Stimulated activated CD4-positive, alpha-beta T cell treated with anti-CD3 and anti-CD28 coated beads, Interleukin-12 subunit alpha, Interleukin-12 subunit beta, amount 100 ng/mL, for 4 hours (primary cell): ENCODE measurements around the gene EIF4G3.
"Not testable (repeated sequence)": the region's sequence is repeated elsewhere in the genome, so short reads cannot be mapped to it uniquely, and the experiment has no call there.

Source experiments
- DNase-seq: peaks from one replicate; pipeline ENCODE4 v3.0.0-alpha.2; 2020

The EIF4G3 gene

GRCh38 chr1:20931930-20932436, 244.7 kb downstream of the EIF4G3 start:
- DNase-seq: no peak

DNA sequence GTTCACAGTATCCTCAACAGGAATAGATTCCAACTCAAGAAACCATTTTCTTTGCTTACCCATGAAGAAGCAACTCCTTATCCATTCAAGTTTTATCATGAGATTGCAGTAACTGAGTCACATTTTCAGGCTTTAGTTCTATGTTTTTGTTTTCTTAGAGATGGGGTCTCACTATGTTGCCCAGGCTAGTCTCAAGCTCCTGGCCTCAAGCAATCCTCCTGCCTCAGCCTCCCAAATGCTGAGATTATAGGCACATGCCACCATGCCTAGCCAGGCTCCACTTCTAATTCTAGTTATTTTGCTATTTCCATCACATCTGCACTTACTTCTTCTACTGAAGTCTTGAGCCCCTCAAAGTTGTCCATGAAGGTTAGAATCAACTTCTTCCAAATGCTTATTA, 246.3 kb downstream of the EIF4G3 start:
- no peak for DNase-seq

DNA sequence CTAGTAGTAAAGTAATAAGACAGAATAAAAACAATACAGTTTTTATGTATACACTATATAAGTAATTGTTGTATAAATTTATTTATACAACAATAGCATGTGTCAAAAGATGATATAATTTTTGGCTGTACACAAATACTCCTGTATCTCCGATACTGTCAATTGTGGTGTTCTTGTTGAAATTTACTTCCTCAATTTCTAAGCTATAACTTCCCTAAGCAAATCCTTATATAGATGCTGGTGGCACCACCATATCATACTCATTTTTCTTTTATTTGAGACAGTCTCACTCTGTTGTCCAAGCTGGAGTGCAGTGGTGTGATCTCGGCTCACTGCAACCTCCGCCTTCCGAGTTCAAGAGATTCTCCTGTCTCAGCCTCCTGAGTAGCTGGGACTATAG, 248.6 kb downstream of the EIF4G3 start:
- DNase-seq: no peak

GRCh38 chr1:20921285-20921684, 255.4 kb downstream of the EIF4G3 start:
- DNase-seq: no peak

DNA sequence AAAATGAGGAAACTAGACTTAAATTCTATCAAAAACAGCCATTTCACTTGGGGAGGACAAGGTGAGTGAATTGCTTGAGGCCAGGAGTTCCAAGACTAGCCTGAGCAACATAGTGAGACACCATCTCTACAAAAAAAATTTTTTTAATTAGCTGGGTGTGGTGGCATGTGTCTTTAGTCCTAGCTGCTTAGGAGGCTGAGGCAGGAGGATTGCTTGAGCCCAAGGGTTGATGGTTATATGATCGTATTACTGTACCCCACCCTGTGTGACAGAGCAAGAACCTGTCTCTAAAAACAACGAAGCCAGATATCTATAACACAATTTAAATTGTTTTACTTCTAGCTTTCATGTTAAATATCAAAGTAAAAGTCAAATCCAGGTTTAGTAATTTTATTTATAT, 263.5 kb downstream of the EIF4G3 start:
- DNase-seq: no peak

DNA sequence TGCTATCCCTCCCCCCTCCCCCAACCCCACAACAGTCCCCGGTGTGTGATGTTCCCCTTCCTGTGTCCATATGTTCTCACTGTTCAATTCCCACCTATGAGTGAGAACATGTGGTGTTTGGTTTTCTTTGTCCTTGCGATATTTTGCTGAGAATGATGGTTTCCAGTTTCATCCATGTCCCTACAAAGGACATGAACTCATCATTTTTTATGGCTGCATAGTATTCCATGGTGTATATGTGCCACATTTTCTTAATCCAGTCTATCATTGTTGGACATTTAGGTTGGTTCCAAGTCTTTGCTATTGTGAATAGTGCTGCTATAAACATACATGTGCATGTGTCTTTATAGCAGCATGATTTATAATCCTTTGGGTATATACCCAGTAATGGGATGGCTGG, 269.2 kb downstream of the EIF4G3 start:
- not testable (repeated sequence) for DNase-seq

GRCh38 chr1:20903437-20903836, 273.3 kb downstream of the EIF4G3 start:
- DNase-seq: no peak

GRCh38 chr1:20900056-20900455, 276.6 kb downstream of the EIF4G3 start:
- DNase-seq: no peak

GRCh38 chr1:20899154-20899972, 277.3 kb downstream of the EIF4G3 start:
- no peak for DNase-seq

GRCh38 chr1:20896826-20897225, 279.9 kb downstream of the EIF4G3 start:
- DNase-seq: no peak

- DNase-seq: no peak
Observed at GRCh38 chr1:20893931-20894330, 282.8 kb downstream of the EIF4G3 start.

DNA sequence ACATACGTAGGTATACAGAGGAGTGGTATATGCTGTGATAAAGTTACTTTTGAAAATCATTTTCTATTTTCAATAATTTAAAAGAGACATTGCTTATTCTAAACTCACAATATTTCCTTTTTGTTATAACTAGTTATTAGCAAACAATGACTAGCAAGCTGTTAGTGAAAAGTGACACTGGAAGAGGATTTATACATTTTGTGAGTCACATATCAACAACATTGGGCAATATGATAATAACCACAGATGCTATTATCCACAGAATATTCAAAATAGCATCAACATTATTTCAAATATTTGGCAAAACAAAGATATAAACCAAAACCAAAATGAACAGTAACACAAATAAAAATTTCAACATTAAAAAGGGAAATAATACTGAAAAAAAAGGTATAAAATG, 285.6 kb downstream of the EIF4G3 start:
- DNase-seq: no peak

DNA sequence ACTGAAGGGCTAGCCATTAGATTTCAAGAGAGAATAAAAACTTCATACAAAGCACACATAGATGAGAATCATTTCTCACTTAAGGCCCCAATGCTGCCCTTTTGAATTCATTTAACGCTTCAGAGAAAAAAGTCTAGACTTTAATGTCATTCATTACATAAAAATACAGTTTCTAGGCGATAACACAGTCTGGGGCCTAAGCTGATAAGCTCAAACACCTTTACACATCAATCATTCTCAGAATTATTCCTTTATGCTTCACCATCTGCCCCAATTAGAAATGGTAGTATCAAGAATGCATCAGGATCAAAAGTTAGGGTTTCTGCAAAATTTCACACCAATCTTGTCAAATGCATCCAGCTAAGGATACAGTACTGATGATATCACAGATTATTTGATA, 289.5 kb downstream of the EIF4G3 start:
- no peak for DNase-seq

DNA sequence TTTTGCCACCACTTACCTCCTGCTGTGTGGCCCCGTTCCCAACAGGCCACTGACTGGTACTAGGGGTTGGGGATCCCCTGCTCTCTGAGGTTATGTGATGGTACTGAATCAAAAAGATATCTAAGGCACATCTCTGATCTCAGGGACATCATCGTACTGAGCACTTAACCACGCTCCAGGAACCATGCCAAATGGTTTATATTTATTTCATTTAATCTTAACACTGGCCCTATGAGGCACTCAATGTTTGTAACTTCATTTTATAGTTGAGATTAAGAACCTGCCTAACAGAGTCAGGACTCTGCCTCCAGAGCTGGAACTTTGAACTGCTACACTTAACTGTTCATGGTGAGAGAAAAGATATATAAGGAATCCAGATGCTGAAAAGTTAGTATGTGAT, 291.6 kb downstream of the EIF4G3 start:
- no peak for DNase-seq

GRCh38 chr1:20884513-20884912, 292.2 kb downstream of the EIF4G3 start:
- DNase-seq: no peak

DNA sequence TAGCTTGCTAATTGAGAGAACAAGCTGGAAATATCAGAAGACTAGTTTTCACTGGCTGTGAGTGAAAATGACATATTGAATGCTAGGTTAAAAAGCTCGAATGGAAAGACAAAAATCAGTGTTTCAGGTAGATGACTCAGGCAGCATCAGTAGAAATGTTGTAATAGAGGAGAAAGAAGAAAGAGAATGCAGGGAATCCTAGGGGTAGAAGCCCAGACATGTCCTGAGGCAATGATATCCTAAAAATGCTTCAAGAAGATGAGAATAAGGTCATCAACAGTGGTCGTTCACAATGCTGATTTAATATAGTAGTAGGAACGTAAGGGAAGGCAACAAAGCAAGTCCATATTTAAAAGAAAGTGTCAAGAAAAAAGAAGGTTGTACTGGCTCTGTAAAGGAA, 292.9 kb downstream of the EIF4G3 start:
- DNase-seq: no peak

DNA sequence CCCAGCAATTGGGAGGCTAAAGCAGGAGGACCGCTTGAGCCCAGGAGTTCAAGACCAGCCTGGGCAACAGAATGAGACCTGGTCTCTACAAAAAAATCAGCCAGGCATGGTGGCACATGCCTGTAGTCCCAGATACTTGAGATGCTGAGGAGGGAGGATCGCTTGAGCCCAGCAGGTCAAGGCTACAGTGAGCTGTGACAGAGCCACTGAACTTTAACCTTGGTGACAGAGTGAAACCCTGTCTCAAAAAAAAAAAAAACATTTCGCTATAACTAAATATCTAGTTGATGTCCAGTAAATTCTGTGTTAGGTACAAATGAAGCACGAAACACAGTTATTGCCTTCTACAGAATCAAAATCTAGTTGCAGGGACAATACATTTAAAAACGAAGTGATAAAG, 293.9 kb downstream of the EIF4G3 start:
- no peak for DNase-seq

DNA sequence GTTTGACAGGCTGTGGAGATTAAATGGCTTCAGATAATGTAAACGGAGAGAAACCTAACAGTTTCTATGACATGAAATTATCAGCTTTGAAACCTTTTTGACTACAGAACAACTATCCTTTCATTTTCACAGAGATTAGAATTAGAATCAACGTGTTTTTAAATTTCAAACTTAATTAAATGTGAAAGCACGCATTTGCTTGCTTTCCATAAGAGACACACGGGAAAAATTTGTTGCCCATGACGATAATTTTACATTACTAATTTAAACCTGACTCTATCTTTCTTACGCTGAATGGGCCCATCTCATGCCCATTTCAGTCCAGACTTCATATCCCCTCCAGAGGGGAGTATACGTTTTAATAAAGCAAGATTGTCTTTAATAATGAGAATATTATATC, 297.9 kb downstream of the EIF4G3 start:
- no peak for DNase-seq

DNA sequence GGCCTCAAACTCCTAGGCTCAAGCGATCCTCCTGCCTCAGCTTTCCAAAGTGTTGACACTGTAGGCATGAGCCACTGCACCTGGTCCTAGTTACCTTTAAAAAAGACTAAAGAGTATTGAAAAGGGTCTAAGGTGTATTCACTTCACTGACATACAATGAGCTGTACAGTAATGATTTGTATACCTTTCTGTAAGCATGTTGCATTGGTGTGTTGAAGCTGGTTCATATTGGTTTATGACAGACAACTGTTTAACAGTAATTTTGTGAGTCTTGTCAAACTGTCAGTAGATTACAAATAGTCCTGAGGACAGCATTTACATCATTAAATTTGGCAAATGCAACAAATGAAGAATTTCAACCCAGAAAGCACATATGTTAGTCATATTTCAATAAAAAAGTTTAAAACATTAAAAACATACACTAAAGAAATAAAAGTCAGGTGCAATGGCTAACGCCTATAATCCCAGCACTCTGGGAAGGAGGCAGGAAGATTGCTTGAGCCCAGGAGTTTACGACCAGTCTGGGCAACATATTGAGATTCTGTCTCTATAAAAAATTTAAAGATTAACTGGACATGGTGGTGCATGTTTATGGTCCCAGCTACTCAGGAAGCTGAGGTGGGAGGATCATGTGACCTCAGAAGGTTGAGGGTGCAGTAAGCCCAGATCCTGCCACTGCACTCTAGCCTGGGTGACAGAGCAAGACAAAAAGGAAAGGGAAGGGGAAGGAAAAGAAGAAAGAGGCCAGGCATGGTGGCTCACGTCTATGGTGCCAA, 301.3 kb downstream of the EIF4G3 start:
- no peak for DNase-seq

DNA sequence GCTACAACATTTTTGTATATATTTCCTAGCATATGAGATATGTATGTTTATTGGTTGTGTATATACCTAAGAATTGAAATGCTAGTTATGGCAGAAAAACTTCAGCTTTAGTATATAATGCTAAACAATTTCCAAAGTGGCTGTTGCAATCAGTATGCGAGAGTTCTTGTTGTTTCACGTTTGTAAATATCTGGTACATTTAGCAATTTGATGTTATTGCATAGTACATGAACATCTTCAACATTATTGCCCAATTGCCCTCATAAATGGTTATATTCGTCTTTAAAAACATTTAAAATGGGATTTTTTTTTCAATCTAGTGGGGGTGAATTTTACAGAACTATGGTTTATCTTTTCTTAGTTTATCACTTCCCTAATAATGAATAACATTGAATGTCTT, 303.4 kb downstream of the EIF4G3 start:
- no peak for DNase-seq

GRCh38 chr1:20871419-20871818, 305.3 kb downstream of the EIF4G3 start:
- DNase-seq: no peak

DNA sequence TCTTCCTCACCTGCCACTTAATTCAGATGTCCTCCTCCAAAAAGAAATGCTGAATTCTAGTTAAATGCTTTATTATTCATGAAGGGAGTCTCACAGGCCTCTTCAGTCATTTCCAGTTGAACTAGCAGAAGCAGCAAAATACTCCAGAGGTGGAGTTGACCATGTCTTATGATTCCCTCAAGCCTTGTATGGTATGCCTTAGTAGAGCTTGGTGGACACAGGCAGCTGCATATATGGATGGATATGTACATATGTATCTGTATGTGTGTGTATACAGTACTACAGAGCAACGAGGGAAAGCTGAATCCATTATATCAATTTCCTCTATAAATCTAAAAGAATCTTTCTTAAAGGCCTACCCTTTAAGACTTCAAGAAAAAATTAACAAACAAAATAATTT, 306.0 kb downstream of the EIF4G3 start:
- no peak for DNase-seq

DNA sequence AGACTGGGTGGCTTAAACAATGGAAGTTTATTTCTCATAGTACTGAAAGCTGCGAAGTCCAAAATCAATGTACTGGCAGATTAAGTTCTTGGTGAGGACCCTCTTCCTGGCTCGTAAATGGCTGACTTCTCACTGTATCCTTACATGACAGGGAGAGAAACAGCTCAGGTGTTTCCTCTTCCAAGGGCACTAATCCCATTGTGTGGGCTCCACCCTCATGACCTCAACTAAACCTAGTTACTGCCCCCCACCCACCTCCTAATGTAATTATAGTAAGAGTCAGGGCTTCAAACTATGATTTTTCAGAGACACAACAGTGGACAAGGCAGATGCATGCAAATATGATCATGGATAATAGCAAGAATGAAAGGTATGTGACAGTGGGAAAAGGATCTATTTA, 308.4 kb downstream of the EIF4G3 start:
- no peak for DNase-seq

GRCh38 chr1:20867847-20868246, 308.9 kb downstream of the EIF4G3 start:
- no peak for DNase-seq
